ENCODE measurements around the gene SMYD4. TPM values are rescaled to one million over a fixed set of nuclear protein-coding genes. Genes with fewer than 3 reads are reported as not detected.
"Not testable (repeated sequence)": the region's sequence is repeated elsewhere in the genome, so short reads cannot be mapped to it uniquely, and the experiment has no call there.

SMYD4 gene
- total and polyA plus RNA-seq, 2 donors (not counting 1 experiment from before 2014, with no cell fraction given), result 5.1 to 11.6 TPM

DNA sequence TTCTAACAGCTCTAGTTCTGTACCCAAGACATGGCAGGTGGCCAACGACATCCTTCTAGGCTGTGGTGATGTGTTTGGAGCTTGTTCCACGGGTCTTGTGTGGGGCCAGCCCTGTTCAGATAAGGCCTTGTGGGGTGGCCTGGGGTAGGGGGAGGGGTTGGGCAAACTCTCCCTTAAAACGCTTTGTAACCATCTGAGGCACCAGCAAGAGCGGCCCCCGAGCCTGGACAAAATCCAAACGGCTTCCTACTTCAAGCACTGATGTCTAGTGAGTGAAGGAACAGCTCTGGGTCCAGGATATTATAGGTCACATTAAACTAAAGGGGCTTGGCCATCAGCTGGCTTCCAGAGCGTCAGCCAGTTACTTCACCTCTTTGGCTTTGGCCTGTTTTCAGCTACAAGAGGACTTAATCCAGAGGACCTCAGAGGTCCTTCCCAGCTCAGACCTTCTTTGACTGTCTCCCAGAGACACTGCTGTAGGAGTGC is 56.0 kb downstream of the SMYD4 start:
- peaks cover 12% of the 10 kb centered on the region for H3K36me3 ChIP-seq (ENCODE audit: control insufficient read depth, insufficient read depth, low read length)
- H3K4me3 ChIP-seq (replicated peaks in 1 of 4; ENCODE audit: control extremely low read depth in 1 of 4, insufficient read depth in 1 of 4, low read depth in 3 of 4, low read length in 4 of 4), result no peak overlapping the region
- no peaks in the 10 kb centered on the region for H4K20me1 ChIP-seq (ENCODE audit: control insufficient read depth, extremely low read depth, insufficient read depth, low read length)
- no peaks in the 10 kb centered on the region for H3K4me1 ChIP-seq (ENCODE audit: control insufficient read depth, extremely low read depth, insufficient read depth, low read length)
- no peak overlapping the region for H2AFZ ChIP-seq (ENCODE audit: low read length)
- H3K27me3 ChIP-seq (ENCODE audit: control insufficient read depth, insufficient read depth, low read length), result no peaks in the 10 kb centered on the region
- H3K9ac ChIP-seq (ENCODE audit: insufficient read depth, low read length), result no peak overlapping the region
- DNase-seq (ENCODE audit: low read depth in 2 of 2), result peak in 1 of 2 donors; percentile 62
- no peak overlapping the region for H3K4me2 ChIP-seq (ENCODE audit: extremely low read depth, insufficient read depth, low read length)
- no peaks in the 10 kb centered on the region for H3K79me2 ChIP-seq (ENCODE audit: control insufficient read depth, insufficient read depth, low read length)
- no peak overlapping the region for H3K27ac ChIP-seq (ENCODE audit: insufficient read depth, low read length)
- no peaks in the 10 kb centered on the region for H3K9me3 ChIP-seq (ENCODE audit: control insufficient read depth, insufficient read depth, low read depth, low read length)
- TF ChIP-seq CTCF (conservative IDR thresholded peaks at IDR 0.05 in 1 of 2, IDR thresholded peaks at IDR 0.05 in 1 of 2; ENCODE audit: low read depth in 1 of 2, low read length in 2 of 2), result no peak
- TF ChIP-seq EZH2 (IDR thresholded peaks at IDR 0.05; ENCODE audit: low read length, missing control alignments), result no peak

- H3K36me3 ChIP-seq (ENCODE audit: control insufficient read depth, insufficient read depth, low read length); H3K4me2 ChIP-seq (ENCODE audit: extremely low read depth, insufficient read depth, low read length); H3K4me3 ChIP-seq (replicated peaks in 1 of 4; ENCODE audit: control extremely low read depth in 1 of 4, insufficient read depth in 1 of 4, low read depth in 3 of 4, low read length in 4 of 4); H3K27me3 ChIP-seq (ENCODE audit: control insufficient read depth, insufficient read depth, low read length); H3K9ac ChIP-seq (ENCODE audit: insufficient read depth, low read length); H3K4me1 ChIP-seq (ENCODE audit: control insufficient read depth, extremely low read depth, insufficient read depth, low read length); H4K20me1 ChIP-seq (ENCODE audit: control insufficient read depth, extremely low read depth, insufficient read depth, low read length); H3K9me3 ChIP-seq (ENCODE audit: control insufficient read depth, insufficient read depth, low read depth, low read length); H2AFZ ChIP-seq (ENCODE audit: low read length); H3K27ac ChIP-seq (ENCODE audit: insufficient read depth, low read length); H3K79me2 ChIP-seq (ENCODE audit: control insufficient read depth, insufficient read depth, low read length): not testable (repeated sequence)
- DNase-seq (ENCODE audit: low read depth in 2 of 2), result peak; percentile 29 to 53
These were observed 56.6 kb downstream of the SMYD4 start for GRCh38 chr17:1773000-1773695.

DNA sequence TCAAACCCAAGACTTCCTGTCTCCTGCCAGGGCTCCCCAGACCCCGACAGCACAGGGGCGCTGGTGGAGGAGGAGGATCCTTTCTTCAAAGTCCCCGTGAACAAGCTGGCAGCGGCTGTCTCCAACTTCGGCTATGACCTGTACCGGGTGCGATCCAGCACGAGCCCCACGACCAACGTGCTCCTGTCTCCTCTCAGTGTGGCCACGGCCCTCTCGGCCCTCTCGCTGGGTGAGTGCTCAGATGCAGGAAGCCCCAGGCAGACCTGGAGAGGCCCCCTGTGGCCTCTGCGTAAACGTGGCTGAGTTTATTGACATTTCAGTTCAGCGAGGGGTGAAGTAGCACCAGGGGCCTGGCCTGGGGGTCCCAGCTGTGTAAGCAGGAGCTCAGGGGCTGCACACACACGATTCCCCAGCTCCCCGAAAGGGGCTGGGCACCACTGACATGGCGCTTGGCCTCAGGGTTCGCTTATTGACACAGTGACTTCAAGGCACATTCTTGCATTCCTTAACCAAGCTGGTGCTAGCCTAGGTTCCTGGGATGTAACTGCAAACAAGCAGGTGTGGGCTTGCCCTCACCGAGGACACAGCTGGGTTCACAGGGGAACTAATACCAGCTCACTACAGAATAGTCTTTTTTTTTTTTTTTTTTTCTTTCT is 59.8 kb downstream of the SMYD4 start:
- H3K4me2 ChIP-seq (ENCODE audit: extremely low read depth, insufficient read depth, low read length), result no peak overlapping the region
- no peaks in the 10 kb centered on the region for H3K79me2 ChIP-seq (ENCODE audit: control insufficient read depth, insufficient read depth, low read length)
- DNase-seq (ENCODE audit: low read depth in 2 of 2), result no peak
- H3K9ac ChIP-seq (ENCODE audit: insufficient read depth, low read length), result no peak overlapping the region
- H3K4me1 ChIP-seq (ENCODE audit: control insufficient read depth, extremely low read depth, insufficient read depth, low read length), result no peaks in the 10 kb centered on the region
- H4K20me1 ChIP-seq (ENCODE audit: control insufficient read depth, extremely low read depth, insufficient read depth, low read length), result no peaks in the 10 kb centered on the region
- no peak overlapping the region for H2AFZ ChIP-seq (ENCODE audit: low read length)
- no peaks in the 10 kb centered on the region for H3K27me3 ChIP-seq (ENCODE audit: control insufficient read depth, insufficient read depth, low read length)
- TF ChIP-seq EZH2 (IDR thresholded peaks at IDR 0.05; ENCODE audit: low read length, missing control alignments) (no peak), CTCF (conservative IDR thresholded peaks at IDR 0.05 in 1 of 2, IDR thresholded peaks at IDR 0.05 in 1 of 2; ENCODE audit: low read depth in 1 of 2, low read length in 2 of 2) (no peak)
- no peak overlapping the region for H3K27ac ChIP-seq (ENCODE audit: insufficient read depth, low read length)
- H3K4me3 ChIP-seq (replicated peaks in 1 of 4; ENCODE audit: control extremely low read depth in 1 of 4, insufficient read depth in 1 of 4, low read depth in 3 of 4, low read length in 4 of 4), result no peak overlapping the region
- H3K36me3 ChIP-seq (ENCODE audit: control insufficient read depth, insufficient read depth, low read length), result peaks cover 1% of the 10 kb centered on the region
- no peaks in the 10 kb centered on the region for H3K9me3 ChIP-seq (ENCODE audit: control insufficient read depth, insufficient read depth, low read depth, low read length)

Data from fibroblast of lung (primary cell).